Omental fat pad (tissue), 4 donors: ENCODE results near the gene HELQ. TPM values are rescaled to one million over a fixed set of nuclear protein-coding genes. Genes with fewer than 3 reads are reported as not detected.

Experiments
- ATAC-seq: fragments of 150-250 bp; one replicate; pipeline ENCODE4 v1.9.1; 2016; ENCODE audit warnings: mild to moderate bottlenecking, moderate library complexity; ENCODE audit not compliant: low FRiP score
- DNase-seq: peaks from one replicate; pipeline ENCODE4 v3.0.0-alpha.2; 2019; ENCODE audit warnings: low spot score
- CTCF ChIP-seq, 3 donors: fragments of 450-650 bp; IDR thresholded peaks; one replicate each; pipeline ENCODE4 v1.5.1; 2016 to 2017; ENCODE audit warnings: antibody characterized with exemption in 3 of 3, mild to moderate bottlenecking in 3 of 3, moderate library complexity in 2 of 3
- total RNA-seq, 4 donors: library from RNA; depleted of rRNA; stranded (reverse); fragments of >200 nt; gene quantifications; one replicate each; pipeline ENCODE4 v1.1.0, GENCODE V29; 2016

HELQ gene
- total RNA-seq, 4 donors from 2014 or later = 13.5 to 20.0 (median 17.0) TPM

DNA sequence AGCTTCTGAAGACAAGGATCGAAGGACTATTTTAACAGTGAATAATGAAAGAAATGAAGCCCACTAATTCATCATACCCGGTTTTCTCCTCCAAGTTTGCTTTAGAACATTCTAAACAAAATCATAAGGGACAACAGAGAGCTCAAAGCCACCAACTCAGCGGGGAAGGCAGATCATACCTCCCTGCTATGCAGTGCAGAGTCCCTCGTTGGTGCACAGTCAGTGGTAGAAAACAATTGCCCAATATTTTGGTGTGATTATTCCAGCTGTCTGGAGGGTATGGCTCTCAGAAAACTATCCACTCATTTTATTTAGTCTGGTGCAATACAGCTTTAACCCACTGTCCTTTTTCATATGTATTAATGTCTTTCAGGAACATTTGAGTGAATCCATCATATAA, 61.7 kb downstream of the HELQ start:
- TF ChIP-seq CTCF (IDR thresholded peaks at IDR 0.05) = no peak
- ATAC-seq = no peak
- no peak for DNase-seq

- ATAC-seq = no peak
- no peak for TF ChIP-seq CTCF (IDR thresholded peaks at IDR 0.05)
- no peak for DNase-seq
Measured at GRCh38 chr4:83392562-83392961, 63.1 kb downstream of the HELQ start.

DNA sequence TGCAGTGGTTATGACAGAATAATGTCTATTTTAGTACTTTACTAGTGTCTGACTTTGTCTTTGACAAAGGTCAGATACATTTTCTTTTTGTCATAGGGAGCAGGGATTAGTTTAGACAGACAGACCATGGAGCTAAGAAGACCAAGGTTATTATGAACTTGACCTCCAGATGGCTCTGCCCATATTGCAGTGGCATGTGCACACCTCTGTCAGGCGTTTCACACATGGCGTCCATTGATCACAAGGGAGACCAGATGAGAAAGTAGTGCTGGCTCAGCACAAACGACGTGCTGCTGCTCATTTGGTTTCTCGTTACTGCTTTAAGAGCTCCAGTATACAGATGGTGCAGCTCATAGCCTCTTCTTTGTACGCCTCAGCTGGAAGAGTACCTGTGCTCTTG, 64.7 kb downstream of the HELQ start:
- TF ChIP-seq CTCF (IDR thresholded peaks at IDR 0.05) = no peak
- DNase-seq = no peak
- ATAC-seq = no peak

DNA sequence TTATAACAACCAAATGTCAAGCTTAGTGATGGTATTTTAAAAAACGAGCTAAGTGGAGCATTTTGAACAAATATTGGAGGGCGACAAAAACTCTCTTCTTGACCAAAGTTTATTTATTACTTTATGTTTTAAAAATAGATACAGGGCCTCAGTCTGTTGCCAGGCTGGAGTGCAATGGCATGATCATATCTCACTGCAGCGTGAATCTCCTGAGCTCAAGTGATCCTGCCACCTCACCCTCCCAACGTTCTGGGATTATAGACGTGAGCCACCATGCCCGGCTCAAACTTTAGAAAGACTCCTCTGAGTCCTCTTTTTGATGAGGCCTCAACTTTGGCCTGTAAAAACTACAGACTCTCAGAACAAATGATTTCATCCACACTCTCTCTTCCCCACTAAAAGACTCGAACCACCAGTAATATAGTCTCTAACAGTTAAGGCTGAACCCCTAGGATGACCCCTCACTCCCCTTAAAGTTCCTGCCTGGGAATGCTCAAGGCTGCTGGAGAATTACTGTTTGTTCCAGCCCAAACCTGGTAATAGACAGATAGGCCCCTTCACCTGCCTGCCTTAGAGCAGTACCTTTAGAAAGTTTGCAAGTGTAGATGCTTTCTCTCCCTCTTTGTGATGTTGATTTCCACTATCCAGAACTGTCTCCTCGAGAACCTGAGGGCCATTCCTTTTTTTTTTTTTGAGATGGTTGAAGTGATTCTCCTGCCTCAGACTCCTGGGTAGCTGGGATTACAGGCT, 65.7 kb downstream of the HELQ start:
- no peak for DNase-seq
- no peak for TF ChIP-seq CTCF (IDR thresholded peaks at IDR 0.05)
- ATAC-seq = no peak

- ATAC-seq (no peak), DNase-seq (no peak)
- TF ChIP-seq CTCF (IDR thresholded peaks at IDR 0.05) = no peak
Measured at GRCh38 chr4:83389037-83389720, 66.4 kb downstream of the HELQ start.

GRCh38 chr4:83388313-83388676, 67.3 kb downstream of the HELQ start:
- TF ChIP-seq CTCF (IDR thresholded peaks at IDR 0.05) = no peak
- DNase-seq (no peak), ATAC-seq (no peak)
